Measurements from ENCODE around the gene PTPN23. TPM values are rescaled to one million over a fixed set of nuclear protein-coding genes. Genes with fewer than 3 reads are reported as not detected.

PTPN23 gene
- total and polyA plus RNA-seq, 4 donors, result 20.4 to 52.3 (median 24.2) TPM

GRCh38 chr3:47399016-47399415 is 18.2 kb downstream of the PTPN23 start:
- no peaks in the 10 kb centered on the region for H3K27me3 ChIP-seq (ENCODE audit: control insufficient read depth in 3 of 3, insufficient read depth in 3 of 3, low read length in 2 of 3)
- H3K9ac ChIP-seq (ENCODE audit: insufficient read depth in 1 of 2, low read length in 2 of 2), result no peak overlapping the region
- H3K4me3 ChIP-seq, result no peak overlapping the region
- no peaks in the 10 kb centered on the region for H3K9me3 ChIP-seq (ENCODE audit: control insufficient read depth in 4 of 4, insufficient read depth in 3 of 4, low read length in 3 of 4)
- peaks cover 0 to 17% (median 5%) of the 10 kb centered on the region in 4 donors for H3K36me3 ChIP-seq (ENCODE audit: control insufficient read depth in 4 of 4, insufficient read depth in 4 of 4, low read length in 4 of 4)
- no peak for TF ChIP-seq CTCF (IDR thresholded peaks at IDR 0.05; ENCODE audit: control extremely low read depth, extremely low read depth)
- DNase-seq (no peak), ATAC-seq (ENCODE audit: insufficient read depth, low FRiP score) (no peak)
- H3K27ac ChIP-seq (ENCODE audit: low read depth in 1 of 2, low read length in 1 of 2), result no peak overlapping the region
- 82 to 87% methylated on average over 1 of the region's 1 CpG for WGBS, 2 donors
- peaks cover 7 to 21% (median 11%) of the 10 kb centered on the region in 5 donors for H3K4me1 ChIP-seq (ENCODE audit: control insufficient read depth in 5 of 5, insufficient read depth in 5 of 5, low read length in 5 of 5)

GRCh38 chr3:47399531-47400270 is 18.9 kb downstream of the PTPN23 start:
- TF ChIP-seq CTCF (IDR thresholded peaks at IDR 0.05; ENCODE audit: control extremely low read depth, extremely low read depth), result no peak
- WGBS, 2 donors, result 90 to 92% methylated on average over 9 of the region's 9 CpGs

GRCh38 chr3:47404431-47404876 is 23.6 kb downstream of the PTPN23 start:
- Histone ChIP-seq H3K36me3 (ENCODE audit: control insufficient read depth in 4 of 4, insufficient read depth in 4 of 4, low read length in 4 of 4) (peaks cover 2 to 46% (median 14%) of the 10 kb centered on the region in 4 donors), H3K27ac (ENCODE audit: low read depth in 1 of 2, low read length in 1 of 2) (no peak overlapping the region), H3K9me3 (ENCODE audit: control insufficient read depth in 4 of 4, insufficient read depth in 3 of 4, low read length in 3 of 4) (no peaks in the 10 kb centered on the region), H3K4me3 (no peak overlapping the region), H3K9ac (ENCODE audit: insufficient read depth in 1 of 2, low read length in 2 of 2) (no peak overlapping the region), H3K27me3 (ENCODE audit: control insufficient read depth in 3 of 3, insufficient read depth in 3 of 3, low read length in 2 of 3) (no peaks in the 10 kb centered on the region), H3K4me1 (ENCODE audit: control insufficient read depth in 5 of 5, insufficient read depth in 5 of 5, low read length in 5 of 5) (peaks cover 0 to 12% (median 5%) of the 10 kb centered on the region in 5 donors)
- ATAC-seq (ENCODE audit: insufficient read depth, low FRiP score) (no peak), DNase-seq (no peak)
- no peak for TF ChIP-seq CTCF (IDR thresholded peaks at IDR 0.05; ENCODE audit: control extremely low read depth, extremely low read depth)
- 84 to 91% methylated on average over 13 of the region's 13 CpGs for WGBS, 2 donors

More at GRCh38 chr3:47399531-47400270, 18.9 kb downstream of the PTPN23 start:
- no peak overlapping the region for H3K4me3 ChIP-seq
- DNase-seq (no peak), ATAC-seq (ENCODE audit: insufficient read depth, low FRiP score) (no peak)
- H3K27ac ChIP-seq (ENCODE audit: low read depth in 1 of 2, low read length in 1 of 2), result no peak overlapping the region
- H3K9ac ChIP-seq (ENCODE audit: insufficient read depth in 1 of 2, low read length in 2 of 2), result no peak overlapping the region
- peaks cover 0 to 20% (median 5%) of the 10 kb centered on the region in 4 donors for H3K36me3 ChIP-seq (ENCODE audit: control insufficient read depth in 4 of 4, insufficient read depth in 4 of 4, low read length in 4 of 4)
- H3K9me3 ChIP-seq (ENCODE audit: control insufficient read depth in 4 of 4, insufficient read depth in 3 of 4, low read length in 3 of 4), result no peaks in the 10 kb centered on the region
- H3K27me3 ChIP-seq (ENCODE audit: control insufficient read depth in 3 of 3, insufficient read depth in 3 of 3, low read length in 2 of 3), result no peaks in the 10 kb centered on the region
- H3K4me1 ChIP-seq (ENCODE audit: control insufficient read depth in 5 of 5, insufficient read depth in 5 of 5, low read length in 5 of 5), result peaks cover under 1 to 18% (median 8%) of the 10 kb centered on the region in 5 donors
